NT2/D1 (cell line): ENCODE data around the gene PDE3A.

Experiments
- SUZ12 ChIP-seq: IDR thresholded peaks from 2 replicates; pipeline ENCODE4 v1.6.1; 2011; ENCODE audit not compliant: insufficient read length, insufficient read depth; ENCODE audit errors: extremely low read depth
- YY1 ChIP-seq: IDR thresholded peaks from 2 replicates; pipeline ENCODE4 v1.6.1; 2011; ENCODE audit not compliant: insufficient read length, insufficient read depth

GRCh38 chr12:20528208-20528607 lies 159.9 kb downstream of the PDE3A start:
- TF ChIP-seq YY1 (no peak), SUZ12 (no peak)
